ENCODE data around the gene MTMR3. TPM values are rescaled to one million over a fixed set of nuclear protein-coding genes. Genes with fewer than 3 reads are reported as not detected.

The MTMR3 gene
- total and polyA plus RNA-seq, 11 donors: 9.6 to 44.8 (median 34.6) TPM

DNA sequence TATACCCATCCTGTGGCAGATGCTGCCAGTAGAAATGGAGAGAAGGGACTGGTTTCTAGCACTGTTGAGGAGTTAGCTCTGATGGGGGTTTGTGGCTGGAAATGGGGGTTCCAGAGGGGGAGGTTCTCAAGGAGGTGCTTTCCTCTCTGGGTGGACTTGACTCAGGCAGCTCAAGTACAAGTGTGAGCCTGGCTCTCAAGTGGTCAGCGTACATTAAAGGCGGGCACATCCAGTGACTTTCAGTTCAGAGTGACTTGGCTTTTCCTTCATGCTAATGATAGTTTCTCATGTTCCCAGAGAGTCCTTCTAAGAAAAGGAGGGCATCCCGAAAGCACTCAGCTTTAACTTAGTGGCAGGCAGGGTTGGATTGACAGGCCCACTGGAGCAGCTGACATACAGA, 138.4 kb downstream of the MTMR3 start:
- DNase-seq (no peak), ATAC-seq (no peak)
- Histone ChIP-seq H3K4me3 (no peak overlapping the region), H3K27me3 (no peaks in the 10 kb centered on the region), H3K4me1 (peaks cover 0 to 24% (median 2%) of the 10 kb centered on the region in 12 donors), H3K9me3 (no peaks in the 10 kb centered on the region), H3K27ac (no peak overlapping the region), H3K36me3 (peaks cover 0 to 100% (median 99%) of the 10 kb centered on the region in 9 donors)
- TF ChIP-seq POLR2A (IDR thresholded peaks at IDR 0.05): no peak
- TF ChIP-seq, protein P1, sequence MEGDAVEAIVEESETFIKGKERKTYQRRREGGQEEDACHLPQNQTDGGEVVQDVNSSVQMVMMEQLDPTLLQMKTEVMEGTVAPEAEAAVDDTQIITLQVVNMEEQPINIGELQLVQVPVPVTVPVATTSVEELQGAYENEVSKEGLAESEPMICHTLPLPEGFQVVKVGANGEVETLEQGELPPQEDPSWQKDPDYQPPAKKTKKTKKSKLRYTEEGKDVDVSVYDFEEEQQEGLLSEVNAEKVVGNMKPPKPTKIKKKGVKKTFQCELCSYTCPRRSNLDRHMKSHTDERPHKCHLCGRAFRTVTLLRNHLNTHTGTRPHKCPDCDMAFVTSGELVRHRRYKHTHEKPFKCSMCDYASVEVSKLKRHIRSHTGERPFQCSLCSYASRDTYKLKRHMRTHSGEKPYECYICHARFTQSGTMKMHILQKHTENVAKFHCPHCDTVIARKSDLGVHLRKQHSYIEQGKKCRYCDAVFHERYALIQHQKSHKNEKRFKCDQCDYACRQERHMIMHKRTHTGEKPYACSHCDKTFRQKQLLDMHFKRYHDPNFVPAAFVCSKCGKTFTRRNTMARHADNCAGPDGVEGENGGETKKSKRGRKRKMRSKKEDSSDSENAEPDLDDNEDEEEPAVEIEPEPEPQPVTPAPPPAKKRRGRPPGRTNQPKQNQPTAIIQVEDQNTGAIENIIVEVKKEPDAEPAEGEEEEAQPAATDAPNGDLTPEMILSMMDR (IDR thresholded peaks at IDR 0.05): no peak
- WGBS, 4 donors: 92 to 96% (median 93%) methylated on average over 3 of the region's 3 CpGs
- intact Hi-C loops (cut with DNase I): no loop called here

DNA sequence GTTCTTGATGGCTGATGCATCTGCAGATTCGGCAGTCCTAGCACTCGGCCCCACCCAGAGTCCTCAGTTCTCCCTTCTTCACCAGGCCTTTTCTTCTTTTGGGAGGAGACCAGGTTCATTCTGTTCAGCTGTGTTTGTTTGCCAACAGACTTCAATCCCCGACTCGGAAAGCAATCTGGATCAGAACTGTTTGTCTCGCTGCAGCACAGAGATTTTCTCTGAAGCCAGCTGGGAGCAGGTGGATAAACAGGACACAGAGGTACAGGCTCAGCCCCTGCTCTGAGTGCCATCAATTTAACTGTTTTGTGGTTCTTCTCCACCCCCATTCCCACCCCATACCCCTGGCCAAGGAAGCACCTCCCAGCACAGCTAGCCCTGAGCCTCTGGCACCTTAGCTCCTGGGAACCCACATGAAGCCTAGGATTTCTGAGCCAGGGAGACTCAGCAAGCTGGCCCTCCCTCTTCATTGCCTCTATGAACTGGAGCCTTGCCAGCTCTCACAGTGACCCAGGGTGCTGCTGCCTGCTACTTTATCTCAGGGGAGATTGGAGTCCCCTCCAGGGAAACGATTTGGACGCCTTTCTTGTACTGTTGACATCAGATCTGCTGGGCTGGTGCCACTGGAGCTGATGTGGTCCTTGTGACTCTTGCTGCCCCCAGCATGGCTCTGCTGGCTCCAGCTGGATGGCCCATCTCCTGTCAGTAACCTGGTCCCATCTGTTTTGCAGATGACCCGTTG, 139.1 kb downstream of the MTMR3 start:
- ATAC-seq: peak; percentile 78 to 92 (median 86)

GRCh38 chr22:30023099-30023660, 140.2 kb downstream of the MTMR3 start:
- Histone ChIP-seq H3K4me3 (no peak overlapping the region), H3K4me1 (peaks cover 0 to 36% (median 8%) of the 10 kb centered on the region in 12 donors), H3K9me3 (no peaks in the 10 kb centered on the region), H3K27ac (no peak overlapping the region), H3K27me3 (no peaks in the 10 kb centered on the region), H3K36me3 (peaks cover 0 to 100% (median 98%) of the 10 kb centered on the region in 9 donors)
- DNase-seq: no peak
- intact Hi-C loops (cut with DNase I): no loop called here
- TF ChIP-seq, protein P1 (IDR thresholded peaks at IDR 0.05): no peak
- no peak for TF ChIP-seq POLR2A (IDR thresholded peaks at IDR 0.05)
- WGBS, 4 donors: 85 to 91% (median 89%) methylated on average over 4 of the region's 4 CpGs
- no peak for ATAC-seq

More for the DNA sequence above, 139.1 kb downstream of the MTMR3 start:
- WGBS, 4 donors: 58 to 64% (median 59%) methylated on average over 8 of the region's 8 CpGs
- Histone ChIP-seq H3K27me3 (no peaks in the 10 kb centered on the region), H3K9me3 (no peaks in the 10 kb centered on the region), H3K4me3 (no peak overlapping the region), H3K27ac (peak overlapping the region in 1 of 12 donors; percentile 9), H3K36me3 (peaks cover 0 to 100% (median 99%) of the 10 kb centered on the region in 9 donors), H3K4me1 (peaks cover 0 to 25% (median 2%) of the 10 kb centered on the region in 12 donors)
- peak; percentile 47 to 80 (median 63) for DNase-seq
- intact Hi-C loops (cut with DNase I): no loop called here
- TF ChIP-seq, protein P1 (IDR thresholded peaks at IDR 0.05): no peak
- TF ChIP-seq POLR2A (IDR thresholded peaks at IDR 0.05): no peak

- DNase-seq (no peak), ATAC-seq (no peak)
- Histone ChIP-seq H3K4me1 (peaks cover 0 to 41% (median 11%) of the 10 kb centered on the region in 12 donors), H3K36me3 (peaks cover 0 to 100% (median 93%) of the 10 kb centered on the region in 9 donors), H3K27me3 (no peaks in the 10 kb centered on the region), H3K27ac (no peak overlapping the region), H3K9me3 (no peaks in the 10 kb centered on the region), H3K4me3 (no peak overlapping the region)
- intact Hi-C loops (cut with DNase I): no loop called here
- WGBS, 4 donors: 86 to 97% (median 95%) methylated on average over 5 of the region's 5 CpGs
- TF ChIP-seq, protein P1 (IDR thresholded peaks at IDR 0.05): no peak
- TF ChIP-seq POLR2A (IDR thresholded peaks at IDR 0.05): no peak
Measured at GRCh38 chr22:30024231-30024630, 141.3 kb downstream of the MTMR3 start.
